GM21786 (cell line): ENCODE measurements around the gene EEPD1.
"Not testable (repeated sequence)": the region's sequence is repeated elsewhere in the genome, so short reads cannot be mapped to it uniquely, and the experiment has no call there.

Experiments
- ATAC-seq: cut with Tn5 transposase; IDR thresholded peaks from one replicate; pipeline ENCODE4 v1.9.1; 2021; ENCODE audit not compliant: unreplicated experiment

EEPD1 gene

DNA sequence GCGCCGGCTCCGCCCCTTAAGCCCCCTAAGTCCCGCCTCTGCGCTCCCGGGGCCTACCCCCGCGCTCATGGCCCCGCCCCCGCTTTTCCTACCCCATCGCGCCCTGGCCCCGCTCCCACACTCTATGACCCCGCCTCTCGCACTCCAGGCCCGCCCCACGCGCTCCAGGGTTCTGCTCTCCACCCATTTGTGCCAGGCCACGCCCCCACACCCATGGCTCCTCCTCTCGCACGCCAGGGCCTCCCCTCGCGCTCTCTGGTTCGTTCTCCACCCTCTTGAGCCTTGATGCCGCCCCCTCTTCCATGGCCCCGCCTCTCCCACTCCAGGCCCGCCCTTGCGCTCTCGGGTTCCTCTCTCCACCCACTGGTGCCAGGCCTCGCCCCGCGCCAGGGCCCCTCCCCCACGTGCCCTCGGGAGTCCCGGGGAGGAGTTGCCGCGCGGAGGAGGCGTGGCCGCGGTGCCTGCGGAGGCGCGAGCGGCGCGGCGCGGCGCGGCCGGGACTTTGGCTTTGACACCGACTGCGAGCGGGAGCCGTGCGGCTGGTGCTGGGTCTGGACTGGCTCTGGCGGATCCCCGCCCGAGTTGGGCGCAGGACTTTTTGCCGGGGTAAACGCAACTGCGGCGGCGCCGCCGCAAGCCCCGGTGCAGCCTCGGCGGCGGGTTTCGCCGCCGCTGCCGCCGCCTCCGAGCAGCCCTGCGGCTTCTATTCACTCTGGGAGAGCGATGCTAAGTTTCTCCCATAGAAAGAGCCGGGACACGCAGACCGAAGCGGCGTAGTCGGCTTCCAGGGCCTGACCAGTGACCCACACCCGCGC is at the start of gene EEPD1:
EEPD1 (plus strand) TSS at position 499 of the 815 bp plus-strand sequence. CDS start 1,071 bp downstream, outside the sequence.
- ATAC-seq: peak; percentile 93

DNA sequence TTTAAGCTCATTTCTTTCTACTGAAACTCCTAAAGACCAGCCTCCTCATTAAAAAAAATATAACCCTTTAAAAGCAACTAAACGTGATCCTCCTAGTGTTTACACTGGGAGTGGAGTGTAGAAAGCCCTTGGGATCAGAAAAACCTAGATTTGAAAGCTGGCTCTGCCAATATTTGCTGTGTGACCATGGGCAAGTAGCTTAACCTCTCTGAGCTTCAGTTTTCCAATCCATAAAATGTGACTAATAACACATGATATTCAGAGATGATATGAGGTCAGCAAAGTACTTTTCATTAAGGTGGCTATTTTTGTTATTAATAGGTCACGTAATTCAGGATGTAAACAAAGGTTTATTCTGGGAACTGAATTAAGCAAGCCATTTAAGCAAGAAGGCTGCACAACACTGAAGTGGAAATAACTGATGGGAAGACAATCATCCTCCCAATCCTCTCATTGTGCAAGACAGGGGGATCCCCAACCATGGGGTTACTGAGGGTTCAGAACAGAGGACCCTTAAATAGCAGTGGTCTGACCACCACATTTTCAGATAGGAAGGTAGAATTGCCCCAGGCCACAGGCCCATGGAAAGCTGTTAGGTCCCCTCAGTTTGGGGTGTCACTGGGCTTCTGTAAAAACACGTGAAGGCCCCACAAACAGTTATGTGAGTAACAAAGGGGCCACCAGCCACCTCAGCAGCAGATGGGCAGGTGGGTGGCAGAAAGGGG is 49.1 kb upstream of the EEPD1 start:
- ATAC-seq: no peak

DNA sequence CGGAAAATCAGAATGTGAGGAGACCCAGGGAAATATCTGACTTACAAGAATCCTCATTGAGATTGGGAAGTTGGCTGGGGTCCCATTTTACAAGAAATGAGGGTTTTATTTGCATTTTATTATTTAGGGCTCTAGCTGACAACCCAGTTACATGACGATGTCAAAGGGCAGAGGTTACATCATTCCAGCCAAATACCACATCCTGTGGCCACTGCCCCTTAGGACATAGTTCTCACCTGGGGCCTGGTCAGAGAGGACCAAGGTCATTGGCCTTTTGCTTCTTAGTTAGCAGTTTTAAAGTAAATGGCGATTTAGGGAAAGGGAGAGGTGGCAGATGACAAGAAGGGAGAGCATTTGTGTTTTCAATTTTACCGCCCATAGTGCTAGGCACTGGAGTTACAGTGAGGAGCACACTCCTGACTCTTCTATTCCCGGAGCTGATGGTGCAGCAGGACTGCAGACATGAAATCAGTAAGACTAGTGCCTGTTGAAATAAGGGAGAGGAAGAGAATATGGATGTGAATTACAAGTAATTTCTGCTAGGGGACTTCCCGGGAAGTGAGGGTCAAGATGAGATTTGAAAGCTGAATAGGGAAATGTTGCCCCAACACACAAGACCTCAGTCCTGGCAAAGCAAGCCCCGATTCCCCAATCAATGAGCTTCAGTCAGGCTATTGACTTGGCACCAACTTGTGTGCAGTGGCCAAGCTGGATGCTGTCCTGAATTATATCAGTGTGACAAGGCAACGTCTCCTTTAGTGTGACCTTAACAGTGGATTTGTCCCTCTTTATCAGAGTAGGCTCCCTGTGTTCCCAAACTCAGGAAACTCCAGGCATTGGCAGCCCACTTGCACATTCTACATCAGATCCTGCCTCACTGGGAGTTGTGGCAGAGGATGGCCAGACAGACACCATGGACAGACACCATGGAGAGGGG is 45.8 kb upstream of the EEPD1 start:
- ATAC-seq: not testable (repeated sequence)

DNA sequence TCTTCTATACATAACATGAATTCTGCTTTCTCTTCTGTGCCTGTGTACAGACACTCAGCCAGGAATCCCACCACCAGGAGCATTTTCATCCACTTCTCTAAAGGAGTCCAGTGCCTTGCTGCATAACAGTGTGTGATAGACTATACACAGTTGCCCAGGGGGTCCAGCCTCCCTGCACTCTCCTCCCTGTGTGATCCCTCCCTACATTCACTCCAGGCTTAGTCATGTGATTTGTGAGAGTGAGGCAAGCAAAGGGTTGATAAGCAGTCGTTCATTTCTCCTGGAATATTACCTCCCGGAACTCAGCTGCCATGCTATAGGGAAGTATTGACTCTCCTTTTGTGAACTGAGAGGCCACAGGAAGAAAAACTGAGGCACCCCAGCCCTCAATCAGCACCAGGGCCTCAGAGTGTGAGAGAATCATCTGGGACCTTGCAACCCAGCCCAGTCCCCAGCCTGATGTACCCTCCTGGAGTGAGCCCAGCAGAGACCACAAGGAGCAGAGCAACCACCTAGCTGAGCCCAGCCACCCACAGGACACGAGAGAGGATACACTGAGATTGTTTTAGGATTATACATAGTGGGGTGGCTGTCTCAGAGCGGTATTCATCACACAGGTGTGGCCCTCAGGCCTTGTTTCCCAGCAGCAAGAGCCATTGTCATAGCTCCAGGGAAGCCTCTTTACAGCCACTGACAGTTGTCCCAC is 45.0 kb upstream of the EEPD1 start:
- no peak for ATAC-seq

DNA sequence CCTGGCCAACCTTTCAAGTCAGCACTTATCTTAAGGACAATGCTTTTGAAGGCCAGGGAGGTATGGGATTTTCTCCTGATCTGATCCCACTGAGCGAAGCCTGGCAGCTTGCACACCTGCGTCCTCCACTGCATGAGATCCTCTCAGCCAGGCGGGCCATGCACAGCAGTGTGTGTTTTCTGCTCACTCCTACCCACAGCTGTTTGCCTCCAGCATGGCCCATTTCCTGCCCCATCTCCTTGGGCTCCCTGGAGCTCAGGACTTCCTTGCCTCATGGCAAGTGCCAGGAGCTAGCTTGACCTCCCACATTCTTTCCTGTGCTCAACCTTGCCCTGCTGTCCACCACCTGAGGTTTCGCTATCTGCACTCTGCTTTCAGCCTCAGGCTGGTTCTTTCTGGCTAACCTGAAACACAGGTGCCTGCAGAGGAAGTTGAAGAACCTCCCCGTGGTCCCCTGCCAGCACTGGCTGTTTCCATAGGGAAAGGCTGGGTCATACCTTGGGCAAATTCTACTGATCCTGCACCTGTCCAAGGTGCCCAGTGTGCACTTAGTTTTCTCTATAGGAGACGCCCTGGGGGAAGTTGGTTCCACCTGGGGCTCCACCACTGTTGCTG is 43.9 kb upstream of the EEPD1 start:
- no peak for ATAC-seq

DNA sequence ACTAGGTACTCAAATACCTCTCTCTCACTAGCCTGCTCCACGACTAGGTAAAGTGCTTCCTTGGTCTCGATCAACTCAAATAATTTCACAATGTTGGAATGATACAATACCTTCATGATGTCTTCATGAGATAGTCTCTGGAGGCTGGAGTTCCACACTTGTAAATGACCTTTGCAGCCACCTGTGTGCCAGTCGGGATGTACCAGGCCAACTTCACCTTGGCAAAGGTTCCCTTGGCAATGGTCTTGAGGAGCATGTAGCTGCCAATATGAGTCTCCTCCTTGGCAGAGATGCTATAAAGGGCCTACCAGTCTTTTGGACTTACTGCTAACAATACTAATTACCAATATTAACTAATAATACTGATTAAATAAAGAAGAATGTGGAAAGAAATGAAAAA is 42.5 kb upstream of the EEPD1 start:
- no peak for ATAC-seq

DNA sequence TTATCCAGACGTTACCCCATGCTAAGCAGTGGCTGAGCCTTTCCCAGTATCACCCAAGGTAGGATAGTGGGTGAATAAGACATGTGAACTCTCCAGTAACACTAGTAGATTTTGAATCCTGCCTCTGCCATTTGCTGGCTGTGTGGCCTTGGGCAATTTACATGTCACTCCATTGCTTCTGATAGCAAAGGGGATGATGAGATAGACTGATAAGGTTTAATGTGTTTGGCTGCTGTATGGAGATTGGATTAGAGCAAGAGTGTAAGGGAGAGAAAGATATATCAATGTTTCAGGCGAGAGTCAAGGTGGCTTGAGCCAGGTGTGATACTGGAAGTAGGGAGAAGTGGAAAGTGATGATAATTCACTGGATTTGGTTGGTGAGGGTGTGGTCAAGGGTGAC is 40.1 kb upstream of the EEPD1 start:
- ATAC-seq: no peak

DNA sequence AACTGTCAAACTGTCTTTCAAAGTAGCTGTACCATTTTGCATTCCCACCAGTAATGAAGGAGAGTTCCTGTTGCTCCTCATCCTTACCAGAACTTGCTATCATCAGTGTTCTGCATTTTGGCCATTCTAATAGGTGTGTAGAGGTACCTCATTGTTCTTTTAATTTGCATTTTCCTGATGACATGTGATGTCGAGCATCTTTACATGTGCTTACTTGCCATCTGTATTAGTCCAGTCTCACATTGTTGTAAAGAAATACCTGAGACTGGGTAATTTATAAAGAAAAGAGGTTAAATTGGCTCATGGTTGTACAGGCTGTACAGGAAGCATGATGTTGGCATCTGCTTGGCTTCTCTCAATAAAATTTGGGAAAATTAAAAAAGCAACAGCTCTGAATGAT is 38.7 kb upstream of the EEPD1 start:
- no peak for ATAC-seq

DNA sequence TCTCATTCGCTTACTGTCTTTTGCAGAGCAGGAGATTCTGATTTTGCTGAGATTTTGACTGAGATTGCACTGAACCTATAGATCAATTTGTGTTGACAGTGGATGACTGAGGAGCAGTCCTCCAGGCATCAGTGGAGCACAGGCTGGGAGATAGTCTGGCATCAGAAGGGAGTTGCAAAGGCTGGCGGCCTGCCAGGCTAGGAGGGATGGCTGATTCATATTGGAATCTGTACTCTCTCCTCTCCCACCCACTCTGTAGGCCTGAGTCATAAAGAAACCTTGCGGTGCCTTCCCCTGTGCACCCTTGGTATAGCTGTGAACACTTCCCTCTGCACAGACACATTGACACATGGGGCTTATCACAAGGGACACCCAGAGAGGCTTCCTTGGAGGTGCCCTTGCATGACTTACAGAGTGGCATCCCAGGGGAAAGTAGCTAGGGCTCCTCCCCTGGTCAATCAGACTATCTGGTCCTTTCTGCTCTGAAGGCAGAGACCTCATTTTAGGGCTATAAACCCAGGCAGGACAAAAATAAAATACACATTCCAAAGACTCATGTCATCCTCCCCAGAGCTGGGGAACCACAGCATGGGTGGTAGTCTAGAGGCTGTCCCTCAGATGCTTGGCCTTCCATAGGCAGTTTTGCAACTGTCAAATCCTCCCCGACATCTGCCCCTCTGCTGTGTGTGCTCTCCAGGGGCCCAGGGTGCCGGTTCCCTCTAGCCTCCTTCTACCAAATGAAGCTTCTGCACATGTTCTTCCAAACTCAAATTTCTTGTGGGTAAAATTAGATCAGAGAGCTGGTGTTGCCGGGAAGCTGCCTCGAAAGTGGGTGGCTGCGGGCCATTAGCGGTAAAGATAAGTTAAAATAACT is 37.4 kb upstream of the EEPD1 start:
- peak; percentile 100 for ATAC-seq

DNA sequence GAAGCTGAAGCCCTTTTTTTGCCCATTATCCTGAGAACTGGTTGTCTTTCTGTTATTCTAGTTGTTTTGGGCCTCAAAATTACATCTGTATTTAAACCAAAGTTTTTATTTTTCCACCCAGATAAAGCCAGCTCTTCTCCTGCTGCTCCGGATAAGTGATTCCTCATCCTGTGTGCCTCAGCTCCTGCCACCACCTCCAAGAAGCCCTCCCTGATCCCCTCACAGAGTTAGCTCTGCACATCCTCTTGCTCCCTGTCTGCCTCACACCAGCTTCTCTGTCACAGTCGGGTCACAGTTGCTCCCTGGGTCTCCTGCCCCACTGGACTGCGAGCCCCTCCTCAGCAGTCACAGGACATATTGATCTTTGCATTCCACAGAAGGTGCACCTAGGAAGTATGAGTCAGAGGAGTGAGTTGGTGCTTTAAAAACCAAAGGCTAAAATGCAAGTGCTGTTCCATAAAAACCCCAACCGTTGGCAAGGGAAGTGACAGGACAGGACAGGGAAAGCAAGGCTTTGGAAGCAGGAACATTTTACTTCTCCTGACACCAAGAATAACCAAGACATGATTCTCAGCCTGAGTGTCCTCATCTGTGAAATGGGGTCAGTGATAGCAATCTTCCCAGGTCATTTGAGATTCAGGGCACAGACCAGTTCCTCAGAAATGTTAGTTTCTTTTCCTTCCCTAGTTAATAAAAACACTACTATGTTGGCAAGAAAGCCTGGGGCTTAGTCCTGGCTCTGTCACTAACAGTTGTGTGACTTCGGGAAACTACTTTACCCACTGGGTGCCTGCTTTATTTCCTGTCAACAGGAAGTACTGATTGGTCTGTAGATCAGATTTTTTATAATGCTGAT is 36.5 kb upstream of the EEPD1 start:
- ATAC-seq: no peak

DNA sequence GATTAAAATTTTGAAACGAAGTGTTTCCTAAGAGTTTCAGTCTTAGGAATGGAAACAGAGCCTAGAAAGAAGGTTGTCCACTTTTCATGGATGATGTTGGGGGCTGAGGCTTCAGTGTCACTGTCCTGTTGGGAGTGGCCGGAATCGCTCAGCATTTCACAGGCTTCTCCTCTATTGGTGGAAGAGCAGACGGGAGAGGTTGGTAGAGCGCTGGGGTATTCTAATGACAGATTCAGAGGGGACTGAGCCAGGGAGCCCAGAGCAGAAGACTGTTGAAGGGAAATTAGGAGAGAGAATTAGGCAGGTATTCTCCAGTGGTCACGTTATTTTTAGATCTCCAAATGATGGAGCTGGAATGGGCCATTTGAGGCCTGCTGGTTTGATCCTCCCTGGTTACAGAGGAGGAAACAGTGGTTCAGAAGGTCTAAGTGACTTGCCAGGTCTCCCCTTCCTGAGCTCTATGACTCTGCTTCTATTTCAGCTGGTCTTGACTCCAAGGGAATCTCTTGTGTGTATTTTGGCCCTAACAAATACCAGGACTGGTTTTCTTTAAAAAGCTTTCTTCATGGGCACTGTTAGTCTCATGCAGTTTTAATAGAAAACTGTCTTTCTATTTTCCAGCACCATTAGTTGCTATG is 35.7 kb upstream of the EEPD1 start:
- no peak for ATAC-seq

DNA sequence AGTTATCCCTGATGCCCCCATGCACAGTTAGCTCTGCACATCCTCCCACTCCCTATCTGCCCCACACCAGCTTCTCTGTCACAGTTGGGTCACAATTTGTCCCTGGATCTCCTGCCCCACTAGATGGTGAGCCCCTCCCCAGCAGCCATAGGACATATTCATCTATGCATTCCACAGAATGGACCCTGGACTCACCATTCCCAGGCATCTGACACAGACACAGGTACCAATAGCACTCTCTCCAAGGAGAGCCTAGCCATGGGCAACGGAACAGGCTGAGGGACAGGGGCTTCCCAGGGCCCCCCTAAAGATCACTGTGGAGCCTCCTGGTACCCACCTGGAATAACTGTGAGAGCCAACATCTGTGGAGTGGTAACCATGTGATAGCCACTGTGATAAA is 34.7 kb upstream of the EEPD1 start:
- ATAC-seq: no peak

DNA sequence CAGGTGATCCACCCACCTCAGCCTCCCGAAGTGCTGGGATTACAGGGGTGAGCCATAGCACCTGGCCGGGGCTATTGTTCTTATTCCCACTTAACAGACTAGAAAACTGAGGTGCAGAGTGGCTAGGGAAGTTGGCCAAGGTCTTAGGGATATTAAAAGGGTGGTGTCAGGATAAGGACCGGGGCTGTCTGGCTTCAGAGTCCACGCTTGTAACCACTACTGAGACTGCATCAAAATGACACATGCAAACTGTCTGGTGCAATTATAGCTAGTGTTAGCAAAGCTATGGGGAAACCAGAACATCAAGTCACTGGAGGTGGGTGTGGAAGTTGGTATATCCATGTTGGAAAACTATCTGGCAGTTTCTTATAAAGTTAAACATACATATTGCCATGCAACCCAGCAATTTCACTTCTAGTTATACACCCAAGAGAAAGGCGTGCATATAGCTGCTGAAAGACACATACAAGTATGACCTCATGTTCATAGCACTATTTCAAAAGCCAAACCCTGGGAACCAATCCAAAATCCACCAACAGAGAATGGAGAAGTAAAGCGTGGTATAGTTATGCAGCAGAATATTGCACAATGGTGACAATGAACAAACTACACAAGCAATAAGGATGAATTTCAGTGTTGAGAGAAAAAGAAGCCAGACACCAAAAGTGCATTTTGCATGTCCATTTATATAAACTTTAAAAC is 33.9 kb upstream of the EEPD1 start:
- no peak for ATAC-seq

DNA sequence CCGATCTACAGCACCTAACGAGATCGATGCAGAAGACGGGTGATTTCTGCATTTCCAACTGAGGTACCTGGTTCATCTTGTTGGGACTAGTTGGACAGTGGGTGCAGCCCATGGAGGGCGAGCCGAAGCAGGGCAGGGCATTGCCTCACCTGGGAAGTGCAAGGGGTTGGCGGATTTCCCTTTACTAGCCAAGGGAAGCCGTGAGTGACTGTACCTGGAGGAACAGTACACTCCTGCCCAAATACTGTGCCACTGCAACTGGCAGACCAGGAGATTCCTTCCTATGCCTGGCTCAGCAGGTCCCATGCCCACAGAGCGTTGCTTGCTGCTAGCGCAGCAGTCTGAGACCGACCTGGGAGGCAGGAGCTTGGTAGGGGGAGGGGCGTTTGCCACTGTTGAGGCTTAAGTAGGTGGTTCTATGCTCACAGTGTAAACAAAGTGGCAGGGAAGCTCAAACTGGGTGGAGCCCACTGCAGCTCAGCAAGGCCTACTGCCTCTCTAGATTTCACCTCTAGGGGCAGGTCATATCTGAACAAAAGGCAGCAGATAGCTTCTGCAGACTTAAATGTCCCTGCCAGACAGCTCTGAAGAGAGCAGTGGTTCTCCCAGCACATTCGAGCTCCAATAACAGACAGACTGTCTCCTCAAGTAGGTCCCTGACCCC is 32.9 kb upstream of the EEPD1 start:
- not testable (repeated sequence) for ATAC-seq

DNA sequence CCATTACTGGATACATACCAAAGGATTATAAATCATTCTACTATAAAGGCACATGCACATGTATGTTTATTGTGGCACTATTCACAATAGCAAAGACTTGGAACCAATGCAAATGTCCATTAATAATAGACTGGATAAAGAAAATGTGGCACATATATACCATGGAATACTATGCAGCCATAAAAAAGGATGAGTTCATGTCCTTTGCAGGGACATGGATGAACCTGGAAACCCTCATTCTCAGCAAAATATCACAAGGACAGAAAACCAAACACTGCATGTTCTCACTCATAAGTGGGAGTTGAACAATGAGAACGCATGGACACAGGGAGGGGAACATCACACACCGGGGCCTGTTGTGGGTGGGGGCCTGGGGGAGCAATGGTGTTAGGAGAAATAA is 27.4 kb upstream of the EEPD1 start:
- ATAC-seq: not testable (repeated sequence)

DNA sequence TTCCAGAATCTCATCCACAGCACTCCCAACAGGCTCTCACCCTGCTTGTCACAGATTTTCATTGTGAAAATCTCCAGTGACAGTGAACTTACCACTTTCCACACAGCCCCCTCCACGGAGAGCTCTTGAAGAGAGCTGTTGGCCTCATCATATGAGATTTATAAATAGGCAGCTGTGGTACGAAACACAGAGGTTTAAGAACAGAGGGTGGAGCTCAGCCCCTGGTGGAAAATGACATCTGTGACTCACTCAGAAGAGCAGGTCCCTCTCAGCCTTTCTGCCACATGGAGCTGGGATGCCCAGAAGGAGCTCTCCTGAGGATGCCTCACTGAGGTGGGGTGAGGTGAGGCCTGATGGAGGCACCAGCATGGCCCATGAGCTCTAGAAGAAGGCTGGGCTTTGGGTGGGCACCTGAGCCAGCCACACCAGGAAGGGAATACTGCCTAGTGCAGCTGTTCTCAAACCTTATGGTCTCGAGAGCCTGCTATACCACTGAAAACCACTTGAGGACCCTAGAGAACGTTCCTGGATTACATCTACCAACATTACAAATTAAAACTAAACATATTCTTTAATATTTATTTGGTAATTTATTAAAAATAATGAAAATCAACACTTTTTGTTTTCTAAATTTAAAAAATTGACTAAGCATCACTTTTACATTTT is 25.8 kb upstream of the EEPD1 start:
- peak; percentile 62 for ATAC-seq
